Loucy (cell line): ENCODE results near the gene CHDH.

Experiments used
- EZH2phosphoT487 ChIP-seq: fragments of 200-600 bp; IDR thresholded peaks from 2 replicates; pipeline ENCODE4 v1.6.1; 2018; ENCODE audit warnings: antibody characterized with exemption, mild to moderate bottlenecking, moderate library complexity, borderline replicate concordance
- TF ChIP-seq, protein P1 (sequence below): fragments of 200-600 bp; sonication (generic); conservative IDR thresholded peaks from 2 replicates; pipeline ENCODE4 v1.5.1; 2014; ENCODE audit warnings: mild to moderate bottlenecking, antibody characterized with exemption, low read length

DNA sequence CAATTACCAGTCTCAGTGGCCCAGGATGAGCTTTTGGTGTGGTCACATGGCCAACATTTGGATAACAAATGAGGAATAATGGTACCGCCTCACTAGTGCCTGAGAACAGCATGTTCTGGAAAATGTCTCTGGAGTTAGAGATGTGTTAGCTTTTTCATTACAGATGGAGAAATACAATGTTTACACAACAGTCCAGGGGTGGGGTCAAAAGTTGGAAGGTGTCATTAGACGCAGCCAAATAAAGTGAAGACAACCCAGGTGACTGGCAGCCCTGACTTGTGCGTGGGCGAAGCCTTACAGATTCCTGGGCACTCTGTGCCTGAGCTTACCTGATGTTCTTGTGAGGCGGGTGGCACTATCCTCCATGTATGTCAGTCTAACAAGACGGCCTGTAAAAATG lies 13.0 kb upstream of the CHDH start:
- TF ChIP-seq, protein P1, sequence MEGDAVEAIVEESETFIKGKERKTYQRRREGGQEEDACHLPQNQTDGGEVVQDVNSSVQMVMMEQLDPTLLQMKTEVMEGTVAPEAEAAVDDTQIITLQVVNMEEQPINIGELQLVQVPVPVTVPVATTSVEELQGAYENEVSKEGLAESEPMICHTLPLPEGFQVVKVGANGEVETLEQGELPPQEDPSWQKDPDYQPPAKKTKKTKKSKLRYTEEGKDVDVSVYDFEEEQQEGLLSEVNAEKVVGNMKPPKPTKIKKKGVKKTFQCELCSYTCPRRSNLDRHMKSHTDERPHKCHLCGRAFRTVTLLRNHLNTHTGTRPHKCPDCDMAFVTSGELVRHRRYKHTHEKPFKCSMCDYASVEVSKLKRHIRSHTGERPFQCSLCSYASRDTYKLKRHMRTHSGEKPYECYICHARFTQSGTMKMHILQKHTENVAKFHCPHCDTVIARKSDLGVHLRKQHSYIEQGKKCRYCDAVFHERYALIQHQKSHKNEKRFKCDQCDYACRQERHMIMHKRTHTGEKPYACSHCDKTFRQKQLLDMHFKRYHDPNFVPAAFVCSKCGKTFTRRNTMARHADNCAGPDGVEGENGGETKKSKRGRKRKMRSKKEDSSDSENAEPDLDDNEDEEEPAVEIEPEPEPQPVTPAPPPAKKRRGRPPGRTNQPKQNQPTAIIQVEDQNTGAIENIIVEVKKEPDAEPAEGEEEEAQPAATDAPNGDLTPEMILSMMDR: no peak
- TF ChIP-seq EZH2phosphoT487: no peak
